GM12872 (cell line): ENCODE results near the gene NUP160.

Source experiments
- CTCF ChIP-seq: IDR thresholded peaks from 3 replicates; pipeline ENCODE4 v1.5.1; 2011; ENCODE audit warnings: low read depth, mild to moderate bottlenecking, low read length, moderate library complexity; ENCODE audit not compliant: insufficient read depth

The NUP160 gene

GRCh38 chr11:47847892-47848699 lies at the start of gene NUP160:
Gene NUP160, minus strand, starts transcription at chr11:47848350. Its CDS starts 32 bp downstream, at chr11:47848318.
- TF ChIP-seq CTCF = 0 out of 3 replicates have a peak, but pooled peaks have one; percentile 13

- TF ChIP-seq CTCF = no peak
Observed at GRCh38 chr11:47896199-47896598, 48.0 kb upstream of the NUP160 start.

GRCh38 chr11:47895035-47895434 lies 46.9 kb upstream of the NUP160 start:
- TF ChIP-seq CTCF = no peak

GRCh38 chr11:47891886-47892285 lies 43.7 kb upstream of the NUP160 start:
- TF ChIP-seq CTCF = no peak

GRCh38 chr11:47889714-47890441 lies 41.7 kb upstream of the NUP160 start:
- TF ChIP-seq CTCF = no peak

- TF ChIP-seq CTCF = no peak
Observed at GRCh38 chr11:47887910-47888569, 39.9 kb upstream of the NUP160 start.

- TF ChIP-seq CTCF = no peak
Observed at GRCh38 chr11:47886096-47886495, 37.9 kb upstream of the NUP160 start.
